H1 (cell line): Measurements from ENCODE around the gene ARHGAP22. TPM values are rescaled to one million over a fixed set of nuclear protein-coding genes. Genes with fewer than 3 reads are reported as not detected.

ENCODE experiments used
- CTCF ChIA-PET: fragments of 300-600 bp; sonication (Branson Sonifier 250); formaldehyde crosslinking; loops from one replicate; lab custom pipeline; 2021; ENCODE audit not compliant: partially characterized antibody; lab: Charles Lee
- POLR2A ChIA-PET: fragments of 300-600 bp; sonication (Branson Sonifier 250); formaldehyde crosslinking; loops from one replicate; lab custom pipeline; 2021; ENCODE audit warnings: inconsistent platforms; ENCODE audit not compliant: partially characterized antibody; lab: Charles Lee
- DNase-seq, 2 experiments: peaks; one replicate each; pipeline versions ENCODE4 v3.0.0 to v3.0.0-alpha.2; 2010 to 2022; ENCODE audit warnings: low spot score in 2 of 2, low read depth in 1 of 2, mixed read lengths in 1 of 2
- FAIRE-seq: peaks from 2 replicates; lab custom pipeline; 2011; peaks lifted over from hg19 to GRCh38; lab: Jason Lieb, UNC
- H2AFZ ChIP-seq: 2 replicates; pipeline ENCODE4 v1.8.1; 2012; ENCODE audit warnings: low read length, inconsistent platforms
- H2AK5ac ChIP-seq: 2 replicates; pipeline ENCODE4 v1.6.1; 2013; ENCODE audit warnings: low read depth, low read length
- H2BK120ac ChIP-seq: replicated peaks from 2 replicates; pipeline ENCODE3; 2013; ENCODE audit warnings: low read depth, low read length, inconsistent platforms
- H2BK12ac ChIP-seq: 2 replicates; pipeline ENCODE4 v1.6.1; 2013; ENCODE audit warnings: low read depth, low read length
- H2BK15ac ChIP-seq: 2 replicates; pipeline ENCODE4 v1.6.1; 2013; ENCODE audit warnings: low read length
- H2BK20ac ChIP-seq: 2 replicates; pipeline ENCODE4 v1.6.1; 2013; ENCODE audit warnings: low read length
- H2BK5ac ChIP-seq: 2 replicates; pipeline ENCODE4 v1.6.1; 2013; ENCODE audit warnings: low read depth, low read length
- H3K14ac ChIP-seq: 2 replicates; pipeline ENCODE4 v1.6.1; 2013; ENCODE audit warnings: inconsistent platforms; ENCODE audit not compliant: insufficient read length
- H3K18ac ChIP-seq: 2 replicates; pipeline ENCODE4 v1.6.1; 2013; ENCODE audit warnings: low read length; ENCODE audit errors: extremely low read depth
- H3K23ac ChIP-seq: 2 replicates; pipeline ENCODE4 v1.6.1; 2013; ENCODE audit warnings: inconsistent platforms; ENCODE audit not compliant: insufficient read length
- H3K23me2 ChIP-seq: 2 replicates; pipeline ENCODE4 v1.6.1; 2013; ENCODE audit warnings: low read depth, low read length
- H3K27ac ChIP-seq: 2 replicates; pipeline ENCODE4 v1.6.1; 2011; ENCODE audit warnings: low read depth, low read length, inconsistent platforms
- H3K27me3 ChIP-seq, 4 experiments: replicated peaks in 1 of 4; 1 replicate in 1 of 4; 2 replicates in 3 of 4; pipeline versions ENCODE4 v1.6.1 to v1.8.1; 2011 to 2013; ENCODE audit warnings: low read length in 3 of 4, mild to moderate bottlenecking in 3 of 4, inconsistent platforms in 2 of 4, mixed read lengths in 2 of 4, moderate library complexity in 1 of 4; ENCODE audit not compliant: control insufficient read depth in 3 of 4, insufficient read depth in 3 of 4; ENCODE audit errors: extremely low read depth in 1 of 4
- H3K36me3 ChIP-seq, 4 experiments: 2 replicates each; pipeline versions ENCODE4 v1.6.1 to v1.8.1; 2011 to 2013; ENCODE audit warnings: mild to moderate bottlenecking in 4 of 4, low read length in 3 of 4, moderate library complexity in 2 of 4, control low read depth in 1 of 4, inconsistent platforms in 1 of 4; ENCODE audit not compliant: insufficient read depth in 4 of 4, control insufficient read depth in 2 of 4
- H3K4ac ChIP-seq: replicated peaks from 2 replicates; pipeline ENCODE3; 2013; ENCODE audit warnings: low read length, low read depth, mixed read lengths, inconsistent platforms; ENCODE audit not compliant: insufficient read length
- H3K4me1 ChIP-seq, 4 experiments: replicated peaks in 1 of 4; 1 replicate in 1 of 4; 2 replicates in 3 of 4; pipeline versions ENCODE4 v1.6.1 to v1.8.1; 2011 to 2013; ENCODE audit warnings: low read length in 3 of 4, inconsistent platforms in 2 of 4, mixed read lengths in 1 of 4; ENCODE audit not compliant: insufficient read depth in 4 of 4, control insufficient read depth in 3 of 4
- H3K4me2 ChIP-seq, 2 experiments: 2 replicates each; pipeline versions ENCODE4 v1.6.1 to v1.8.1; 2011 to 2013; ENCODE audit warnings: low read depth in 2 of 2, low read length in 2 of 2, control low read depth in 1 of 2, inconsistent platforms in 1 of 2, mild to moderate bottlenecking in 1 of 2; ENCODE audit not compliant: insufficient read depth in 1 of 2
- H3K4me3 ChIP-seq, 4 experiments: fragments of 200-600, 300-600 bp in 1 of 4; sonication (generic), shearing (Covaris generic), sonication (Bioruptor Twin) in 1 of 4; 2 replicates each; pipeline versions ENCODE4 v1.5.1 to v1.8.1; 2011 to 2016; ENCODE audit warnings: low read length in 4 of 4, low read depth in 3 of 4, control low read depth in 2 of 4, inconsistent platforms in 2 of 4, mild to moderate bottlenecking in 2 of 4, mixed read lengths in 1 of 4, moderate library complexity in 1 of 4; ENCODE audit not compliant: insufficient read depth in 2 of 4; ENCODE audit errors: extremely low read depth in 1 of 4
- H3K56ac ChIP-seq: replicated peaks from 2 replicates; pipeline ENCODE3; 2013; ENCODE audit warnings: low read depth, mild to moderate bottlenecking, mixed read lengths, low read length, inconsistent platforms; ENCODE audit not compliant: insufficient read length
- H3K79me1 ChIP-seq: 2 replicates; pipeline ENCODE4 v1.6.1; 2013; ENCODE audit warnings: low read depth, low read length, control low read depth
- H3K79me2 ChIP-seq, 2 experiments: 2 replicates each; pipeline versions ENCODE4 v1.6.1 to v1.8.1; 2012 to 2013; ENCODE audit warnings: low read length in 2 of 2, mild to moderate bottlenecking in 2 of 2, inconsistent platforms in 1 of 2; ENCODE audit not compliant: insufficient read depth in 2 of 2, control insufficient read depth in 1 of 2
- H3K9ac ChIP-seq, 4 experiments: replicated peaks in 1 of 4; 1 replicate in 1 of 4; 2 replicates in 3 of 4; pipeline versions ENCODE4 v1.6.1 to v1.8.1; 2011 to 2013; ENCODE audit warnings: low read depth in 3 of 4, low read length in 3 of 4, control low read depth in 2 of 4, mild to moderate bottlenecking in 2 of 4, moderate library complexity in 2 of 4, inconsistent platforms in 1 of 4; ENCODE audit errors: extremely low read depth in 1 of 4
- H3K9me3 ChIP-seq, 2 experiments: 2 replicates each; pipeline versions ENCODE4 v1.6.1 to v1.8.1; 2012 to 2013; ENCODE audit warnings: mild to moderate bottlenecking in 2 of 2, moderate library complexity in 2 of 2, control low read depth in 1 of 2, inconsistent platforms in 1 of 2, low read depth in 1 of 2, low read length in 1 of 2, mixed read lengths in 1 of 2; ENCODE audit not compliant: insufficient read depth in 2 of 2
- H4K20me1 ChIP-seq, 2 experiments: replicated peaks in 1 of 2; 2 replicates each; pipeline versions ENCODE3 to v1.8.1; 2011 to 2013; ENCODE audit warnings: inconsistent platforms in 2 of 2, low read length in 2 of 2, mild to moderate bottlenecking in 1 of 2; ENCODE audit not compliant: insufficient read depth in 2 of 2, control insufficient read depth in 1 of 2
- H4K5ac ChIP-seq: 2 replicates; pipeline ENCODE4 v1.6.1; 2013; ENCODE audit warnings: low read length, low read depth, mixed read lengths, inconsistent platforms; ENCODE audit not compliant: insufficient read length
- H4K8ac ChIP-seq: 2 replicates; pipeline ENCODE4 v1.8.0; 2013; ENCODE audit warnings: mild to moderate bottlenecking, moderate library complexity, low read length, inconsistent platforms; ENCODE audit not compliant: insufficient read depth; ENCODE audit errors: extremely low read depth
- H4K91ac ChIP-seq: replicated peaks from 2 replicates; pipeline ENCODE3; 2013; ENCODE audit warnings: low read length, mixed read lengths, inconsistent platforms; ENCODE audit not compliant: insufficient read length
- ATF3 ChIP-seq: IDR thresholded peaks from 2 replicates; pipeline ENCODE4 v1.6.1; 2011; ENCODE audit warnings: low read depth, mild to moderate bottlenecking, low read length; ENCODE audit not compliant: insufficient read depth
- EGR1 ChIP-seq: IDR thresholded peaks from 2 replicates; pipeline ENCODE4 v1.6.1; 2011; ENCODE audit warnings: low read depth, low read length, borderline replicate concordance
- HDAC2 ChIP-seq, 2 experiments: fragments of 300-600 bp in 1 of 2; sonication (generic) in 1 of 2; IDR thresholded peaks; 2 replicates each; pipeline ENCODE4 v1.6.1; 2011 to 2012; ENCODE audit warnings: low read depth in 2 of 2, low read length in 2 of 2, mild to moderate bottlenecking in 2 of 2, moderate library complexity in 2 of 2, borderline replicate concordance in 1 of 2, inconsistent platforms in 1 of 2
- POLR2AphosphoS5 ChIP-seq: IDR thresholded peaks from 2 replicates; pipeline ENCODE4 v1.6.1; 2011; ENCODE audit warnings: low read depth, low read length
- TEAD4 ChIP-seq: IDR thresholded peaks from 2 replicates; pipeline ENCODE4 v1.6.1; 2012; ENCODE audit warnings: low read depth, low read length, inconsistent platforms, mixed read lengths
- WGBS, 2 experiments: shearing (Covaris generic) in 1 of 2; methylation state at CpG; one replicate each; pipeline versions ENCODE4 v1.1.6 to v1.1.7; 2013 to 2015; ENCODE audit warnings: low lambda C conversion rate in 2 of 2, mixed read lengths in 2 of 2, inconsistent platforms in 1 of 2, low coverage in 1 of 2, missing lambda C conversion rate in 1 of 2; ENCODE audit not compliant: insufficient replicate concordance in 2 of 2, insufficient coverage in 1 of 2, insufficient read length in 1 of 2; ENCODE audit errors: extremely low coverage in 1 of 2, missing lambda C conversion rate in 1 of 2; 5-methylcytosine and 5-hydroxymethylcytosine counted together
- polyA plus RNA-seq, 7 experiments: library from polyadenylated mRNA; depleted of rRNA in 3 of 7; stranded (reverse) in 5 of 7; unstranded in 2 of 7; fragments of >200 nt in 5 of 7; fragments of 200-250 nt in 2 of 7; gene quantifications; 1 replicate in 5 of 7; 2 replicates in 1 of 7; 4 replicates in 1 of 7; pipeline versions ENCODE4 v1.2.1 to v1.2.3, GENCODE V29; 2011 to 2013; ENCODE audit warnings: missing spikeins in 2 of 7, mixed read lengths in 2 of 7
- total RNA-seq: library from RNA; stranded (reverse); fragmentation: NEBNext Ultra II Directional; extraction: Animal tissue kit (Norgen Biotek cat#: 25700); gene quantifications from 2 replicates; pipeline ENCODE4 v1.2.1, GENCODE V29; 2021

ARHGAP22 gene
- total and polyA plus RNA-seq, 2 of the 8 experiments (the other 6 are each of a cell fraction or from before 2014, with no cell fraction given) = 3.6 to 11.2 TPM

DNA sequence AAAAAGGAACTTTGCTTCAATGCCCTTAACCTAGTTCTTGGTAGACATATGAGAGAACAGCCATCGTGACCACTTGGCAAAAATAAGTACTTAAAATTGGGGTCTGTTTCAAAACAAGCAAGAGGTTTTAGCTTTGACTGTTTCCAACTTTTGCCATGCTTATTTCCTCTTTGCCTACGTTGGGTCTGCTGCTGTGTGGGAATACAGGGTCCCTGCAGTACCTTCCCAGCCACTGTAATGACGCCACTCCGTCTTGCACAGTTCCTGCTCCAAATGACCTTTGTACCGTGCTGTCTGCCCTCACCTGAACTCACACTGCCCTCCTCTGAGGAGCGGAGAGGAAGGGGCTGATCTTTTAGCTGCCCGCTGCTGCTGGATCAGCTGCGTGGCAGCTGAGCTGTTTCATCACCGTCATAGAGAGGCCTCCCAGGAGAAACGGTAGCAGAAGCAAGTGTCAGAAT lies 165.3 kb downstream of the ARHGAP22 start:
- H4K8ac ChIP-seq = no peak overlapping the region; the same call in 1 of the 2 replicates
- peaks cover 0 to 3% of the 10 kb centered on the region in 2 experiments for H4K20me1 ChIP-seq
- H2BK12ac ChIP-seq = no peak overlapping the region
- H3K23me2 ChIP-seq = no peaks in the 10 kb centered on the region
- no peak overlapping the region for H3K14ac ChIP-seq
- no peak overlapping the region for H3K9ac ChIP-seq
- peaks cover 0 to 9% (median 4%) of the 10 kb centered on the region in 4 experiments; a peak in 4 of 7 replicates for H3K4me1 ChIP-seq
- TF ChIP-seq TEAD4 = no peak
- peak; percentile 31; the same call in 1 of the 2 replicates for TF ChIP-seq POLR2AphosphoS5
- no peak for TF ChIP-seq EGR1
- TF ChIP-seq HDAC2 (IDR thresholded peaks at IDR 0.05; ENCODE audit: borderline replicate concordance in 1 of 2, low read depth in 2 of 2, low read length in 2 of 2) = no peak
- no peak for TF ChIP-seq ATF3
- TF ChIP-seq, all 59 proteins: peak for 1
- no peak overlapping the region for H2BK15ac ChIP-seq
- no peak overlapping the region for H2AFZ ChIP-seq
- H3K79me2 ChIP-seq = no peaks in the 10 kb centered on the region
- H2BK20ac ChIP-seq = no peak overlapping the region
- H3K56ac ChIP-seq = no peak overlapping the region
- H4K5ac ChIP-seq = no peak overlapping the region
- no peak for DNase-seq
- H3K36me3 ChIP-seq = peaks cover 0 to 4% (median 2%) of the 10 kb centered on the region in 4 experiments; a peak in 3 of 8 replicates
- ChIA-PET POLR2A (interaction anchor here (1.0 to 1.2 kb wide), 3 partner anchors 22 to 36 kb away, joined by 3 to 4 read pairs (median 3); no protein-coding TSS in a partner anchor), CTCF (interaction anchor here (0.6 to 1.5 kb wide), 8 partner anchors 13 to 216 kb away, joined by 3 to 6 read pairs (median 3); no protein-coding TSS in a partner anchor)
- no peak overlapping the region for H4K91ac ChIP-seq
- no peak overlapping the region for H3K18ac ChIP-seq
- no peak for FAIRE-seq
- no peak overlapping the region for H3K27ac ChIP-seq
- no peak overlapping the region for H3K4me3 ChIP-seq
- H3K27me3 ChIP-seq = no peaks in the 10 kb centered on the region
- H3K23ac ChIP-seq = no peak overlapping the region
- 92% methylated on average over 10 of the region's 10 CpGs; no CpG with 5 or more reads in 1 of the 2 experiments for WGBS, 2 experiments
- H3K4ac ChIP-seq = no peak overlapping the region
- H2BK5ac ChIP-seq = no peak overlapping the region
- H3K4me2 ChIP-seq = no peak overlapping the region
- no peaks in the 10 kb centered on the region for H3K79me1 ChIP-seq
- no peak overlapping the region for H2AK5ac ChIP-seq
- no peaks in the 10 kb centered on the region; a peak in 1 of 4 replicates for H3K9me3 ChIP-seq
- no peak overlapping the region for H2BK120ac ChIP-seq
